Cerebellar cortex (tissue), 1 donor: ENCODE data around the gene GRK2.
A peak's percentile ranks its signal among the peaks of the same experiment; 100 is the strongest.
"Not testable (repeated sequence)": the region's sequence is repeated elsewhere in the genome, so short reads cannot be mapped to it uniquely, and the experiment has no call there.

Experiments
- DNase-seq: peaks from one replicate; pipeline ENCODE4 v3.0.0-alpha.2; 2015; ENCODE audit warnings: low spot score

Gene GRK2

DNA sequence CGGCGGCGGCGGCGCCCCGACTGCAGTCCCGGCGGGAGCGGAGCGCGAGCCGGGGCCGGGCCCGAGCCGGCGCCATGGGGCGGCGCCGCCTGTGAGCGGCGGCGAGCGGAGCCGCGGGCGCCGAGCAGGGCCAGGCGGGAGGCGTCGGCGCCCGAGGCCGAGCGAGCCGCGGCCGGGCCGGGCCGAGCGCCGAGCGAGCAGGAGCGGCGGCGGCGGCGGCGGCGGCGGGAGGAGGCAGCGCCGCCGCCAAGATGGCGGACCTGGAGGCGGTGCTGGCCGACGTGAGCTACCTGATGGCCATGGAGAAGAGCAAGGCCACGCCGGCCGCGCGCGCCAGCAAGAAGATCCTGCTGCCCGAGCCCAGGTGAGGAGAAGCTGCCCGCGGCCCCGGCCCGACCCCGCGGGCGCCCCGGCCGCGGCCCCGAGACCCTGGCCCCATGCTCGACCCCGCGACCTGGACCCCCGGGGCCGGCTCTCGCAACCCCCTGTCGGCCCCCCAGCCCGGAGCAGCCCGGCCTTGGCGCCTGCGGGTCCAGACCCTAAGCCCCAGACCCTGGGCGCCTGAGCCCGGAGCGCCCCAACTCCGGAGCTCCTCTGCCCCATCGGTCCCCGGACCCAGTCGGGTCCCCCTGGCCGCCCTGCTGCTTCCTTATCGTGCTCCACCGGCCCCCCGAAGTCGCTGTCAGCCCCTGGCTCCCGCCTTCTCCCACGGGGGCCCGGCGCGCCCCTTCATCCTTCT, at the start of gene GRK2:
Gene GRK2 (plus strand): TSS at position 25 of the 739 bp plus-strand sequence. CDS start 227 bp downstream, at position 252.
- no peak for DNase-seq

- DNase-seq = no peak
Measured at GRCh38 chr11:67227726-67228125, 38.5 kb upstream of the GRK2 start.

GRCh38 chr11:67230406-67230805, 35.9 kb upstream of the GRK2 start:
- no peak for DNase-seq

DNA sequence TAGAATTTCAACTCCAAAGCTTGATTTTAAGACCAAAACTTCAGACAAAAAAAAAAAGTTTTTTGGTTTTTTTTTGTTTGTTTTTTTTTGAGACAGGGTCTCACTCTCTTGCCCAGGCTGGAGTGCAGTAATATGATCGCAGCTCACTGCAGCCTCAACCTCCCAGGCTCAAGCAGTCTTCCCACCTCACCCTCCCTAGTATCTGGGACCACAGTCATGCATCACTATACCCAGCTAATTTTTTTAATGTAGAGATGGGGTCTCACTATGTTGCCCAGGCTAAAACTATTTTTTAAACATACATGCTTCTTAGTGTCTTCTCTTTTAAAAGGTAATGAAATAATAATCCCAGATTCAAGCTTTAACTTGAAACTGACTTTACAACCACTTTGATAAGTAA, 35.4 kb upstream of the GRK2 start:
- DNase-seq = no peak

DNA sequence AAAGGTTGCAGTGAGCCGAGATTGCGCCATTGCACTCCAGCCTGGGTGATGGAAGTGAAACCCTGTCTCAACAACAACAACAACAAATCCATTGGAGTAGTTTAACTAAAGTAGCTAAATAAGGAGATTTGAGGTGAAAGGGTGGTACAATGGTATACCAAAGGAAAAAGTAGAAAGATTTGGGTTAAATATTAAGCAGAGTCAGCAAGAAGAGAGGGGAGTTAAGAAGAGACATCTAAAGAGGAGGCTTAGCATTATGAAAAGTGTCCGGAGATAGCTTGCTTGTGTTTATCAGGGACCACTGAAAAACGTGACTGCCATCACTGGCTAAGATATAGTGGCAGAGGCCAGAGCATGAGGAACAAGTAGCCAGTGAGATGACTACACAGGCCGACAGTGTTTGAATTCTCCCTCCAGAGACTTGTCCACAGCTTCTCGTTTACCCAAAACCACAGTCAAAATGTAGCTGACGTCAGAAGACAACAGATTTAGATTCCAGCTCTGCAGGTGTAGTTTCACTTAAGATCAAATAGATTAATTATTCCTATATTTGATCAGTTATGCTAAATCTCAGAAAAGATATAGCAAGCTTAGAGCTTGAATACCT, 32.6 kb upstream of the GRK2 start:
- DNase-seq = no peak

- DNase-seq = not testable (repeated sequence)
Measured at GRCh38 chr11:67234571-67234970, 31.7 kb upstream of the GRK2 start.

DNA sequence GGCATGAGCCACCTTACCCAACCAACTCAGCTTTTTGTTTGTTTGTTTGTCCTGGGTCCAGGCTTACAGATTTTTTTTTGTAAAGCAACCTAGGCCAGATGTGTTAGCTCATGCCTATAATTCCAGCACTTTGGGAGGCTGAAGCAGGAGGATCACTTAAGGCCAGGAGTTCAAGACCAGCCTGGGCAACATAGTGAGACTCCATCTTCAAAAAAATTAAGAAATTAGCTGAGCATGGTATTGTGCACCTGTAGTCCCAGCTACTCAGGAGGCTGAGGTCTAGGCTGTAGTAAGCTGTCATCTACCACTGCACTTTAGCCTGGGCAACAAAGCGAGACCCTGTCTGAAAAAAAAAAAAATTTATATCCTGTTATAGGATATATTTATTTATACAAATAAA, 28.7 kb upstream of the GRK2 start:
- no peak for DNase-seq

GRCh38 chr11:67238894-67239782, 27.1 kb upstream of the GRK2 start:
- peak; percentile 41 for DNase-seq

DNA sequence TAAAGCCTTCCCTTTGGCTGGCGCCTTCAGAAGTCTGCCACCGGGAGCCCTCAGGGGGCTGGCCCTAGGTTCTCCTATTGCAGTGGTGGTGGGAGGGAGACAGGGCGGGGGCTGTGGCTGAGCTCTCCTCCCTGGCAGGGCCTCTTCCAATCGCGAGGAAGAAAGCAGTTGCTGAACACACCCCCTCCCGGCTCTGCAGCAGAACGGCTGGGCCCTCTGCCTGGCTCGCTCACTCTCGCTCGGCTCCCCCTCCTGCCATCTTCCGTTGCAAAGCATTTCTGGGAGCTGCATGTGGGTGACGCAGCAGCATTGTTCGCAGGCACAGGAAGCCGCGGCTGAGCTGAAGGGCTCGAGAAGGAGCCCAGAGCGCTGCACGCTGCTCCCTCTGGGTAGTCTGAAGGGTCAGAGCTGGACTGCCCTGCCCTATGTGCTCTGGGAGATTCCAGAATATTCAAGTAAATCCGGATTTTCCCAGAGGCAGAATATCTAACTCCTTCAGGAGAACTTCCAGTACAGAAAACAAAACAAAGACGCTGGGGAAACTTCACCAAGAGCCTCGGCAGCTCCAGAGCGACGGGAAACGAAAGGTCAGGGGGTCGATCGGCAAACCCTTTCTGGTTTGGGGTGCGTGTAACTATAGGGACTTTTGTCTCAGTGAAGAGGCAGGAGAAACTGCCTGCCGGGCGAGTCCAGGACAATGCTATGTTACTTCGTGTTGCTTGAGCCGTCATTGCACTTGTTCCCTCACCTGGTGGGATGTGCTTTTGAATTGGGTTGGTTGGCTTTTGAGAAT, 26.3 kb upstream of the GRK2 start:
- peak; percentile 99 for DNase-seq

- peak; percentile 47 for DNase-seq
Measured at GRCh38 chr11:67240576-67241389, 25.5 kb upstream of the GRK2 start.

- no peak for DNase-seq
Measured at GRCh38 chr11:67242548-67242947, 23.7 kb upstream of the GRK2 start.

DNA sequence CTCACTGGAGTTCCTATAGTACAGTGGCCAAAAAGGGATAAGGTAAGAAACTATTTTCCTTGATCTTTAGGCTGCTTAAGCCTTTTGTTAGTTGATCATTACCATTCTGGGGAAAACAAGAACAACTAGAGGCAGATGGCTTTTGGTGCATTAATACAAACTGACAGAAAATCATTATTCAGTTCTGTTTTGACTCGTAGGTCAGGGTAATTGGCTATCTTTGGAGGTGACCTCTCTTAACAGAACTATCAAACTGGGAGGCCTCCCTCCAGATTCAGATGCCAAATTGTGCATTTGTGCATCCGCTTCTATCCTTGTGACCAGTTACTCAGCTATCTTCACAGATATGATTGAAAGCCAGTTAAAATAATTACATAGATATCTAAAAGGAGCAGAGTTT, 23.2 kb upstream of the GRK2 start:
- no peak for DNase-seq

DNA sequence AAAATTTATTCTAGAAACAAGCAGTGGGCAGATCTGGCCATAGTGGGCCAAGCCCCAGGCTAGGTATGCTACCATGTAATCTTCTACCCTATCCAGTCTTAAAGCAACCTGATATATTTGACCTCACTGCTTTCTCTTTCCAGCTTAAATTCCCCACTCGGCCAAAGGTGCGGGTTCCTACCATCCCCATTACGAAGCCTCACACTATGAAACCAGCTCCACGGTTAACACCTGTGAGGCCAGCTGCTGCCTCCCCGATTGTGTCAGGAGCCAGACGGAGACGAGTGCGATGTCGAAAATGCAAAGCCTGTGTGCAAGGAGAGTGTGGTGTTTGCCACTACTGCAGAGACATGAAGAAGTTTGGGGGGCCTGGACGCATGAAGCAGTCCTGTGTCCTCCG, 21.2 kb upstream of the GRK2 start:
- DNase-seq = no peak

- DNase-seq = no peak
Measured at GRCh38 chr11:67247946-67248550, 18.2 kb upstream of the GRK2 start.

GRCh38 chr11:67248653-67249052, 17.6 kb upstream of the GRK2 start:
- no peak for DNase-seq

DNA sequence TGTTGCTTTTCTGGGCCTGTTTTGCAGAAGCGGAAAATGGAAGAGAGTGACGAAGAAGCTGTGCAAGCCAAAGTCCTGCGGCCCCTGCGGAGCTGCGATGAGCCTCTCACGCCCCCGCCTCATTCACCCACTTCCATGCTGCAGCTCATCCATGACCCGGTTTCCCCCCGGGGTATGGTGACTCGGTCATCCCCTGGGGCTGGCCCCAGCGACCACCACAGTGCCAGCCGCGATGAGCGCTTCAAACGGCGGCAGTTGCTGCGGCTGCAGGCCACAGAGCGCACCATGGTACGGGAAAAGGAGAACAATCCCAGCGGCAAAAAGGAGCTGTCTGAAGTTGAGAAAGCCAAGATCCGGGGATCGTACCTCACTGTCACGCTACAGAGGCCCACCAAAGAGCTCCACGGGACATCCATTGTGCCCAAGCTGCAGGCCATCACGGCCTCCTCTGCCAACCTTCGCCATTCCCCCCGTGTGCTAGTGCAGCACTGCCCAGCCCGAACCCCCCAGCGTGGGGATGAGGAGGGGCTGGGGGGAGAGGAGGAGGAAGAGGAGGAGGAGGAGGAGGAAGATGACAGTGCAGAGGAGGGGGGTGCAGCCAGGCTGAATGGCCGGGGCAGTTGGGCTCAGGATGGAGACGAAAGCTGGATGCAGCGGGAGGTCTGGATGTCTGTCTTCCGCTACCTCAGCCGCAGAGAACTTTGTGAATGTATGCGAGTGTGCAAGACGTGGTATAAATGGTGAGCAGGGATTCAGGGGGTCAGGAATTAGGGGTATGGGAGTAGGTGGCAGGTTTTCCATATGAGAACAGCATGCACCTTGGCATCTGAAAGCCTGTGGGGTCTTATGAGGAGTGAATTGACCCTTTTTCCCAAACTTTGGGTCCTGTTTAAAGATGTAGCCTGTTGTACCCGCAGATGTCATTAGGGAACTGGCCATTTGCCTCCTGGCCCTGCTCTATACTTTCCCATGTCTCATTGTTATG, 15.9 kb upstream of the GRK2 start:
- DNase-seq = no peak

DNA sequence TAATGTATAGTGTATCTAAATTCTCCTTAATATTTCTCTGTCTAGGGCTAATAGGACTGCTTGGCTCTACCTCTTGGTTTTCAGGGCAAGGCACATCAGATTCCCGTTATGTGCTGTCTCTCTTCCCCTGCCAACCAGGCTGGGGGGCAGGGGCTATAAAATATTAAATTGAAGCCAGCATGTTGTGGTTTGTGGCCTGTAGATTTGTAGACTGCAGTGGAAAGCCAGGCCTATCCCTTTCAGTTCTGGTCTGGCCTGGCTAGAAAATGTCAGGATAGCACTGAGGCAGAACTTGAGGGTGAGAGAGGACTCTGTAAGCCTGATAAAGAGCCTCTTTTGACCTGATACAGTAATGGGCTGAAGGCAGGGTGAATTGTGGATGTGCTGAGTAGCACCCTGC, 14.4 kb upstream of the GRK2 start:
- no peak for DNase-seq

GRCh38 chr11:67252831-67253239, 13.4 kb upstream of the GRK2 start:
- DNase-seq = no peak

DNA sequence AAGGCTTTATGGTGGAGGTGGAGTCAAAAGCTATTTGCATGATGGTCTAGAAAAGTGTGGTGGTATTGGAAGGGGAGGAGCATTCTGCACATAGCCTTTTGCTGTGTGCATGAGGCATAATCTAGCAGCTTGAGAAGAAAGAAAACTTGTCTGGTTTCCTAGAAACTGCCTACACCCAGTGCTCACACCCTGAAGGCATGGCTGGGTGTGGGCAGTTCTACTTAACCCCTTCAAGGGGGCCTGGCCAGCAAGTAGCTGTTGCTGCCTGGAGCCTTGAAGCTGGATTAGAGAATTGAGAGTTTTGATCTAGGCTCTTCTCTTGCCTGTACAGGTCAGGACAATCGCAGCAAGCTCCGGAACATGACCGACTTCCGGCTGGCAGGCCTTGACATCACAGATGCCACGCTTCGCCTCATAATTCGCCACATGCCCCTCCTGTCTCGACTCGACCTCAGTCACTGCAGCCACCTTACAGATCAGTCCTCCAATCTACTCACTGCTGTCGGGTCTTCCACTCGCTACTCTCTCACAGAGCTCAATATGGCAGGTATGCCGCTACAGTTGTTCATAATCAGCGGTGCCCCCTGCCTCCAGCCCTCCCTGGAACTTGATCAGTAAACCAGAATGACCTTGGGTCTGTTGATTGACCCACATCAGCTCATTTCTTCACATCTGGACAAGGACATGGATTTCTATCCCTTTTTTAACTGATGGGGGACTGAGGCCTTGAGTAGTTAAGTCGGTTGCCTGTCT, 12.2 kb upstream of the GRK2 start:
- DNase-seq = no peak
